NCI-H2171 treated with DMSO at 0.1 percent for 48 hours (cell line): Measurements from ENCODE around the gene CLEC4F.
A peak's percentile ranks its signal among the peaks of the same experiment; 100 is the strongest.
"Not testable (repeated sequence)": the region's sequence is repeated elsewhere in the genome, so short reads cannot be mapped to it uniquely, and the experiment has no call there.

Experiments
- DNase-seq: peaks from one replicate; lab custom pipeline; 2025; lab: John Stamatoyannopoulos, UW

The CLEC4F gene

GRCh38 chr2:70826696-70827350, 6.4 kb upstream of the CLEC4F start:
- no peak for DNase-seq

GRCh38 chr2:70823249-70823648, 2.9 kb upstream of the CLEC4F start:
- no peak for DNase-seq

- DNase-seq = no peak
Observed at GRCh38 chr2:70822843-70823242, 2.4 kb upstream of the CLEC4F start.

GRCh38 chr2:70817284-70817954, 3.0 kb downstream of the CLEC4F start:
- no peak for DNase-seq

GRCh38 chr2:70816726-70817125, 3.7 kb downstream of the CLEC4F start:
- no peak for DNase-seq

DNA sequence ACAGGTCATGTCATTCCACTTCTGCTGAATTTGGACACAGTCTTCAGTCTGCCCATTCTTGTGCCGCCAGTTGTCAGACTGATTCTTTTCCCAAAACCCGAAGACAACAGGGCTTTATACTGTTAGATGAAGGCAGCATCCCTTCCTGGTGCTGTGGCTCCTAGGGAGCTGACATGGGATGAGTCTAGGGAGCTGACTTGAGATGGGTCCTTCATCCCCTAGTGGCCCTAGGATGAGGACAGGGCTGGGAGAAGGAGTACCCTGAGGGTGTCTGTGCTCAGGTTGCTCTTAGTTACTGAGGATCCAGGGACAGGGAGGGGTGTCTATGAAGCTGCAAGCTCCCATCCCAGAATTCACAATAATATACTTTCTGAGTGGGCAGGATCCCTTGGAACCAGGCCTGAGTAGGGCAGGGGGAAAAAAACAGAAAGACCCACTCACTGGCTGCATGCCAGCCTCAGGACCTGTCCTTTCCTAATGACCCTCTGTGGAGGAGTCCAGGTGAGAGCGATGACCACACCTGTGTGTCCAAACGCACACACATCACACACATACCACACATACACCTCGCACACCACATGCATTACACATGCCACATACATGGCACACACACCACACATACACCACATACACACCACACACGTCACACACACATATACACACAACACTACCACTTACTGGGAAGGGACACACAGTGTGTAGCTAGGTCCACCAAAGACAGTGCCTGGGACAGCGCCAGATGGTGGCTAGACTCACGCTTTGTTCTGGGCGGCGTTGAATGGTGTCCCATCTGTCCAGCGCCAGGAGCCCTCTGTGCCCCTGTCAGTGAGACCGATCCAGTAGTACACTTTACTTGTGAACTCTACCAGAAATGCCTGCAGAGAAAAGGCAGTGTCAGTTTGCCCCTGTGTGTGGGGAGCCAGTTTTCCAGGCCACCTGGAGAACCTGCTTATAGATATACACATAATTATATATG, 11.1 kb downstream of the CLEC4F start:
- no peak for DNase-seq

- DNase-seq = peak; percentile 2
Observed at GRCh38 chr2:70807828-70808118, 12.6 kb downstream of the CLEC4F start.

DNA sequence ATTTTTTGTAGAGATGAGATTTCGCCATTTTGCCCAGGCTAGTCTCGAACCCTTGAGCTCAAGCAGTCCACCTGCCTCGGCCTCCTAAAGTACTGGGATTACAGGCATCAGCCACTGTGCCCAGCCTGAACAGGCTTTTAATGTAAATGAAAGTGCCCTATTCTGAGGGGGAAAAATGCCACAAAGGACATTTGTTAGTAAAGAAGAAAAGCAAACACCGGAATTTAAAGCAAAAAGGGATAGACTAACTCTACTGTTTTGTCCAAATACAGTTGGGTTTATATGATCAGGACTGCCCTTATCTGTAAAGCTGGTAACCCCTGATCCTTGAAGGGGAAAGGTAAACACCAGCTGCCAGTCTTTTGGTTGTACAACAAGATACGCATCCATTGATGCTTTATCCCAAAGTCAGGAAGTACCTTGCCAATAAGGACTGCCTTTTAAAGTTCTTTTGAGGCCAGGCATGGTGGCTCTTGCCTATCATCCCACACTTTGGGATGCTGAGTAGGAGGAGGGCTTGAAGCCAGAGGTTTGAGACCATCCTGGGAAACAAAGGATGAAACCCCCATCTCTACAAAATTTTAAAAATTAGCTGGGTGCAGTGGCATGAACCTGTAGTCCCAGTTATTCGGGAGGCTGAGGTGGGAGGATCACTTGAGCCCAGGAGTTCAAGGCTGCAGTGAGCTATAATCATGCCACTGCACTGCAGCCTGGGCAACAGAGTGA, 13.1 kb downstream of the CLEC4F start:
- DNase-seq = peak; percentile 22

GRCh38 chr2:70806620-70807019, 13.8 kb downstream of the CLEC4F start:
- peak; percentile 7 for DNase-seq

DNA sequence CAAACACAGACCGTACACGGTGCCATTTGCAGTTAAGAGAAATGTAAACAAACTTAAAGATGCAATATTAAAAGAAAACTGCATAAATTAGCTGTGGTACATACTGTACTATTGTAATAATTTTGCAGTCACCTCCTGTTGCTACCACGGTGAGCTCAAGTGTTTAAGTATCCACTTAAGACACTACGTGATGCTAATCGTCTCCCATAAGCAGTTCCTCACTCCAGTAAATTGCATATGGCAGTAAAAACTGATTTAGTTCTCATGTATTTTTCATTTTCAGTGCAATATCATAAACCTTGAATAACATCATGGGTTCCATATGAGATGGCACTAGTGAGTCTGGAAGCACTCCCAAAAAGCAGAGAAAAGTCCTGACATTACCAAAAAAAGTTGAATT, 14.4 kb downstream of the CLEC4F start:
- DNase-seq = peak; percentile 37

DNA sequence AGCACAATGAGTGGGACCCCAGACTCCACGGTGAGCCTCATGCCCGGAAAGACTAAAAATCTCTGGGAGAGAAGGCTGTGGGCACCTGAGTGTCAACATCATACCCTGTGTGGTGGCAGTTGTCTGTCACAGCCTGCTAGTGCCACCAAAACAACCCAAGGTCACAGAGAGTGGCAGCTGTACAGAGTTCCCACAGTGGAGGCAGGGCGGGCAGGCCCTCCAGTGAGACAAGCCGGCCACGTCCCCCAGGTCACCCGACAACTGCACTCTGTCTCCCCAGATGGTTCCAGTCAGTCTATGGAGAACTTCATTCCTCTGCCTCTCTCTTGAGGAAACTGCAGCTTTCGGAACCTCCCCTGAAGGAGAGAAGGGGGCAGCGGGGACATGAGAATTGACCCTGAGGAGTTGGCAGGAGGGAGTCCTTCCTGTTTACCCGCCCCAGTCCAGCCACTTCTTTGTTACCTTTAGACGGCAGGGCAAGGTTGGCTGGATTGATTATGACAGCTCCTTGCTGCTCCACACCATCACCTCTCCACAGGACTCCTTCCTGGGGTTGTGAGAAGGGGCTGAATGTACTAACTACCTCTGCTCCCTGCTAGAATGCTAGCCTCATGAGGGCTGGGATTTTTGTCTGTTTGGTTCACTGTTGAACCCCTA, 18.7 kb downstream of the CLEC4F start:
- DNase-seq = no peak

DNA sequence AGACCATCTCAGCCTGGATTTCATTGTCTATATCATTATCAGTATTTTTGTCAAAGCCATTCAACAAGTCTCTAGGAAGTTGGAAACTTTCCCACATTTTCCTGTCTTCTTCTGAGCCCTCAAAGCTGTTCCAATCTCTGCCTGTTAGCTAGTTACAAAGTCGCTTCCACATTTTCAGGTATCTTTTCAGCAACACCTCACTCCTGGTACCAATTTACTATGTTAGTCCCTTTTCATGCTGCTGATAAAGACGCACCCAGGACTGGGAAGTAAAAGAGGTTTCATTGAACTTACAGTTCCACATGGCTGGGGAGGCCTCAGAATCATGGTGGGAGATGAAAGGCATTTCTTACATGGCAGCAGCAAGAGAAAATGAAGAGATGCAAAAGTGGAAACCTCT, 20.7 kb downstream of the CLEC4F start:
- no peak for DNase-seq

GRCh38 chr2:70797996-70798395, 22.4 kb downstream of the CLEC4F start:
- DNase-seq = not testable (repeated sequence)

DNA sequence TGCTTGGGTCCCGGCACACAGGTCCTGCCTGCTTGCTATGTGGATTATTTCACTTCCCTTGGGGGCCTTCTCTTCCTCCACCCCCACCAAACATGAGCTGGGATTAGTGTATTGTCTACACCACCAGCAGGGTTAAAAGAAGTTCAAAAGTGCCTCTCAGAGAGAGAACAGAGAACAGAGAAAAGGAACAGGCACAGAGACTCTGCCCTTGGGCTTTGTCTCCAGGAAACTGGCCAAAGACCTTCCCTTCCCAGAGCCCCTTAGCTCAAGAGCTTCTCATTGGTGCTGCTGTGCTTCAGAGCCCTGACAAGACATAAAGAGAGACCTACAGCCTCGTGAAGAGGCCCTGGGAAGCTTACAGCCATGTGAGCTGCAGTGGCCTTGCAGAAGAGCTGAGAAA, 22.9 kb downstream of the CLEC4F start:
- DNase-seq = no peak

- DNase-seq = no peak
Observed at GRCh38 chr2:70796262-70796661, 24.1 kb downstream of the CLEC4F start.

DNA sequence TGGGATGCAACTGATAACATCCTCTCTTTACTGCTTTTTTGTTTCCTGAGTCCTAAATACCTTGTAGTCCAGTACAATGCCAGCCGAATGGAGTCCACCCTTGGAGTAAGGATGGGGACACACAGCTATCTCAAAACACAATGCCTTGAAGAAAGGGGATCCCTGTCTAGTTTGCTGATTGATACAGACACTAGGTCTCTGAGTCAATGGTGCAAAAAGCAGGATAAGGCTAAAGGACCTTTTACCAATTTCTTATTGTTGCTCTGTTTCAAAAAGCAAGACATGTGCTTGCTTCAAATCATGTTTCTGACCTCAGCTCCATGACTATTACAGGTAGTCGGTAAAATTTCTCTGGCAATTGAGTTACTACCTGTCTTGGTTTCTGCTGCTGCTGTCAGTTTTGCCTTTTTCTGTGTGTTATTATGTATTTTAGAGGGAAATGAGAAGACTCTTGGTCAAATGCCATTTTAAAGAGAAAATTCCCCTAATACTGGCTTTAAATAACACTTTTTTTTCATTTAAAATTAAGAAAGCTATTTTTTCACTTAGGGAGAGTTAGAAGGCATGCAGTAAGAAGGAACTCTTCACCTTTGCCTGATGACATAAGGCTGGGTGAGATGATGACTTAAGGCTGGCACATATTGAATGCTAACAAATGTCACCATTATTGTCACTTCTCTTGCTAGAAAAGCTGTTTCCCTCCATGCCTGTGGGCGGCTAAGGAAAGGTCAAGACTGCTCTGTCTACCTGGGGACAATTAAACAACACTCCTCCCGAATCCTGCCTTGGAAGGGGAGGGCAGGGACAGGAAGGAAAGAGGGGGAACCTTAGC, 25.0 kb downstream of the CLEC4F start:
- no peak for DNase-seq

- no peak for DNase-seq
Observed at GRCh38 chr2:70793450-70793849, 26.9 kb downstream of the CLEC4F start.

DNA sequence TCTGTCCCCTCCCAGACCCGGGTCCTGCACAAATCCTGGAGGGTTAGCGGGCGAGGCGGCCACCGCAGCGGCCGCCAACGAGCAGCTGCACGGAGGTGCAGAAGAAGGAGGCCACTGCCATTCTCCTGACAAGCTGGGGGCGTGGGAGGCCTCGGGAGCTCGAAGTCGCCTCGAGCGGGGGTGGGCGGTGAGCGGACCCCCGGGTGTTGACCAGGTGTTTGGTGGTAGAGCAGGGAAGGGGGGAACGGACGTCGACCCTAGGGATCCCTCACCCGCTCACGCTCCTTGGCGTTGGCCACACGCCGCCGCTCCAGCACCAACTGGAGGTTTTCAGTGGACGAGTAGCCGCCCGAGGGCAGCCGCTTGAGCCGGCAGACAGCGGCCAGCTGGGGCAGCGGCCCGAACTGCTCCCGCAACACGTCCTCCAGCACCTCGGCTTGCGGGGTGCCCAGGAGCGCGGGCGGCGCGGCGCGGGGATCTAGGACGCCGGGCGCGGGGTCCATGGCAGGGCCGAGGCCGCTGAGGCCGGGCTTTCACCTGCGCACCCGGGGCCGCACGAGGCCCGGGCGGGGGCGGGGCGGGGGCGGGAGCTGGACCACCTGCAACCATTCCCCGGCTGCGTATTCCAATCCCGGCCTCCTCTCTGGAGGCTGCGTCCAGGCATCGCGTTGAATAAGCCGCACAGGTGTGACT, 30.1 kb downstream of the CLEC4F start, which contains the start of gene FIGLA:
TSS of gene FIGLA (minus strand) at position 508 of the 693 bp plus-strand sequence. CDS start at position 503, 5 bp downstream.
- no peak for DNase-seq

DNA sequence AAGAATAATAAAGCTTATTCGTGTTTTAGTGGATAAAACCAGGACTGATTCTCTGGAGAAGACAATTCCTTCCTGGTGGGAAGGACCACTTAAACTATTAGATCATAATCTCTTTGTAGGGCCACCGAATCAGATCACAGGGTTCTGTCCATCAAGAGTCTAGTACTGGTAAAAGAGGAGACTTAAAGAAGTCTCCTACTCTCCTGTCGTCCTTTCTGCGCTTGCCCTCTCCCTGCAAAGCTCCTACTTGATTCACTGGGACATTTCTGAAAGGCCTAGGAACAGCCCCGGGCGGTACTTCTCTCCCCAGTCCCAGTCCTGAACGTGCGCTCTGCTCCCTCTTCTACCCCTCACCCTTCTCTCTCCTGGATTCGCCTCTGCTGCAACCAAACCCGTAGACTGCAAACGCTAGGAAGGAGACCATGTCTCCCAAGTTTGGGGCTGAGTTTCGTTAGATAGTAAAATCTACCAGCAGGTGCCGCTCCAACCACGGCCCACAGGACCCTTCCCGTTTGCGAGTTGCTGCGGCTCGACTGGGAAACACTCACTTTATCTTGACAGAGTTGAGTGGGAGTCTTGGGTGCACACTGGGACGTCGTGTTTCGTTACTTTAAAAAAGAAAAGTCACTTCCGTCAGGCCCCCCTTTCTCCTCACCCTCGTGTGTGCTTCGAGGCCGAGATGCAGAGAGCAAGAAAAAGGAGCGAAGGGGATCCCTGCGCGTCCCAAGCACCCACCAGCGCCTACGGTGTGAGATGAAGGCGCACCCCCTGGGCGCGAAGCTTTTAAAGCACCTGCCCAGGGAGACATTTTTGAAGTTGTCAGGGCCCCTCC, 30.9 kb downstream of the CLEC4F start:
- peak; percentile 56 for DNase-seq
